Osteoblast (primary cell): ENCODE measurements around the gene KRTAP3-1. TPM values are rescaled to one million over a fixed set of nuclear protein-coding genes. Genes with fewer than 3 reads are reported as not detected.

Experiments used
- DNase-seq: peaks from one replicate; pipeline ENCODE4 v3.0.0; 2011; ENCODE audit warnings: low spot score, mixed read lengths; ENCODE audit not compliant: insufficient read length; ENCODE audit errors: missing footprints
- H2AFZ ChIP-seq: 2 replicates; pipeline ENCODE4 v1.6.0; 2011; ENCODE audit warnings: mild to moderate bottlenecking, low read length
- H3K27ac ChIP-seq: 2 replicates; pipeline ENCODE4 v1.5.1; 2011; ENCODE audit warnings: mild to moderate bottlenecking, low read depth, low read length, moderate library complexity
- H3K27me3 ChIP-seq: 2 replicates; pipeline ENCODE4 v1.6.0; 2012; ENCODE audit warnings: mild to moderate bottlenecking, control low read depth, inconsistent platforms, low read length, moderate library complexity; ENCODE audit not compliant: insufficient read depth
- H3K36me3 ChIP-seq: 2 replicates; pipeline ENCODE4 v1.5.1; 2011; ENCODE audit warnings: mild to moderate bottlenecking, low read length, control low read depth, moderate library complexity; ENCODE audit not compliant: insufficient read depth
- H3K4me1 ChIP-seq: 2 replicates; pipeline ENCODE4 v1.5.1; 2011; ENCODE audit warnings: mild to moderate bottlenecking, low read length, control low read depth, moderate library complexity; ENCODE audit not compliant: insufficient read depth
- H3K4me2 ChIP-seq: 2 replicates; pipeline ENCODE4 v1.6.0; 2011; ENCODE audit warnings: mild to moderate bottlenecking, low read length; ENCODE audit not compliant: insufficient read depth
- H3K4me3 ChIP-seq: fragments of 200-600 bp; sonication (generic); 3 replicates; pipeline ENCODE4 v1.5.1; 2012; ENCODE audit warnings: mild to moderate bottlenecking, low read length, inconsistent platforms; ENCODE audit not compliant: insufficient read depth
- H3K79me2 ChIP-seq: 2 replicates; pipeline ENCODE4 v1.6.0; 2012; ENCODE audit warnings: mild to moderate bottlenecking, low read length, control low read depth, inconsistent platforms; ENCODE audit not compliant: insufficient read depth
- H3K9me3 ChIP-seq: 2 replicates; pipeline ENCODE4 v1.5.1; 2011; ENCODE audit warnings: low read depth, low read length, control low read depth
- H4K20me1 ChIP-seq: 2 replicates; pipeline ENCODE4 v1.6.0; 2012; ENCODE audit warnings: mild to moderate bottlenecking, low read length, control low read depth; ENCODE audit not compliant: insufficient read depth
- CTCF ChIP-seq: IDR thresholded peaks from 2 replicates; pipeline ENCODE4 v1.5.1; 2011; ENCODE audit warnings: mild to moderate bottlenecking, low read depth, low read length, moderate library complexity; ENCODE audit errors: extremely low read depth
- total RNA-seq: library from RNA; depleted of rRNA; stranded (reverse); fragments of >200 nt; gene quantifications from 2 replicates; pipeline ENCODE4 v1.2.3, GENCODE V29; 2012

Gene KRTAP3-1
- total RNA-seq, 1 donor: not detected

- H3K36me3 ChIP-seq: no peaks in the 10 kb centered on the region
- peaks cover 30% of the 10 kb centered on the region for H3K4me1 ChIP-seq
- no peak within 1 kb of the TSS for H2AFZ ChIP-seq
- H3K79me2 ChIP-seq: no peaks in the 10 kb centered on the region
- no peak for DNase-seq
- no peak within 1 kb of the TSS for H3K4me2 ChIP-seq
- H3K27ac ChIP-seq: no peak within 1 kb of the TSS
- H4K20me1 ChIP-seq: no peaks in the 10 kb centered on the region
- no peak within 1 kb of the TSS for H3K4me3 ChIP-seq
- no peaks in the 10 kb centered on the region for H3K27me3 ChIP-seq
- no peak for TF ChIP-seq CTCF
- no peaks in the 10 kb centered on the region for H3K9me3 ChIP-seq
Measured at GRCh38 chr17:41029633-41030245, 20.8 kb upstream of the KRTAP3-1 start, which contains the start of gene KRTAP1-4. TSS of gene KRTAP1-4 (minus strand) at chr17:41030195. CDS start at chr17:41030078, 117 bp downstream.

GRCh38 chr17:41026715-41027471 is 18.0 kb upstream of the KRTAP3-1 start, which contains the start of gene KRTAP1-5:
TSS of gene KRTAP1-5 (minus strand) at chr17:41027208. CDS start at chr17:41027155, 53 bp downstream.
- no peak for TF ChIP-seq CTCF
- peak within 1 kb of the TSS; percentile 59 for H3K27ac ChIP-seq
- H3K4me3 ChIP-seq: peak within 1 kb of the TSS; percentile 54
- no peaks in the 10 kb centered on the region for H3K9me3 ChIP-seq
- peak; percentile 89 for DNase-seq
- no peaks in the 10 kb centered on the region for H4K20me1 ChIP-seq
- no peaks in the 10 kb centered on the region for H3K79me2 ChIP-seq
- peak within 1 kb of the TSS; percentile 36 for H2AFZ ChIP-seq
- peaks cover 36% of the 10 kb centered on the region for H3K4me1 ChIP-seq
- peak within 1 kb of the TSS; percentile 67 for H3K4me2 ChIP-seq
- no peaks in the 10 kb centered on the region for H3K36me3 ChIP-seq
- no peaks in the 10 kb centered on the region for H3K27me3 ChIP-seq

GRCh38 chr17:41024697-41025096 is 15.8 kb upstream of the KRTAP3-1 start:
- peak; percentile 78 for DNase-seq
- no peak overlapping the region for H2AFZ ChIP-seq

More at GRCh38 chr17:41024697-41025096, 15.8 kb upstream of the KRTAP3-1 start:
- Histone ChIP-seq H4K20me1 (no peaks in the 10 kb centered on the region), H3K9me3 (peaks cover 4% of the 10 kb centered on the region), H3K79me2 (no peaks in the 10 kb centered on the region), H3K4me1 (peaks cover 36% of the 10 kb centered on the region), H3K27ac (peak overlapping the region; percentile 60), H3K4me2 (peak overlapping the region; percentile 42), H3K4me3 (no peak overlapping the region), H3K27me3 (no peaks in the 10 kb centered on the region), H3K36me3 (no peaks in the 10 kb centered on the region)
- TF ChIP-seq CTCF: no peak
